Activated effector memory CD4-positive, alpha-beta T cell treated with anti-CD3 and anti-CD28 coated beads, Interleukin-2, amount 50 U/mL, for 16 hours (primary cell): Measurements from ENCODE around the gene WNT5A.

Experiments used
- DNase-seq: peaks from one replicate; pipeline ENCODE4 v3.0.0-alpha.2; 2020

Gene WNT5A

DNA sequence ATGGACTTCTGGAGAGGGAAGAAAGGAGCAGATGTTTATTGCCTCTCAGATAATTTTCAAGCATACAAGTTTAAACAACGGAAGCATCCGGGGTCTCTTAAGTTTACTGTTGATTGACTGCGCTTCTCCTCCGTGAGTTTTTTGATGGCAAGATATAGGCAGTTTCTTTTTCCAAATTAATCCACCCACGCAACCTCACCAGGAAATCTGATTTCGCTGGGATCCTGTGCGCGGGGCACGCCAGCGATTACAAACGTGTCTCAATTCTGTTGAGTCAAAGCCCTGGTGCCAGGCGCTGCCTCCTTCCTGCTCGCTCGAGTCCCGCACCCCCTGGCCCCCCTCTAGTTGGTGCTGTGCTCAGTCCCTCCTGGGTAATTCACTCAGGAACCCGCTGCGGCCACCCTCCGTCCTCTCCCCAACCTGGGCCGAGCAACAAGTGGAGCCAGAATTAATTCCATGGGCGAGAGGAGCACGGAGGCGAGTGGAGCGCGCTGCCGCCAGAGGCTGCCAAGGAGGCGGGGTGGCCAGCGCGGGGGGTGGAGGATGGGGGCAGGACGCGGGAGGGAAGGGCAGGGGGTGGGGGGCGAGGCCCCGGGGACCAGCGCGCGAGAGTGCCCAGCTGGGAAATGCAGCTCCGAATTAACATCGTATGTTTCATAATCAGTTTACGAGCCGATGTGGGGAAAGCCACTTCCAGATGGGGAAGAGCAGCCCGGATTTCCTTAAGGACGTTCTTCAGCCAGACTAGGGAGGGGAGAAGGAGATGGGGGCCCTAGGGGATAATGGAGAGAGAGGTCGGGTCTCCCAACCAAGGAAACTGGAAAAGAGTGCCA is 6.0 kb downstream of the WNT5A start:
- no peak for DNase-seq

DNA sequence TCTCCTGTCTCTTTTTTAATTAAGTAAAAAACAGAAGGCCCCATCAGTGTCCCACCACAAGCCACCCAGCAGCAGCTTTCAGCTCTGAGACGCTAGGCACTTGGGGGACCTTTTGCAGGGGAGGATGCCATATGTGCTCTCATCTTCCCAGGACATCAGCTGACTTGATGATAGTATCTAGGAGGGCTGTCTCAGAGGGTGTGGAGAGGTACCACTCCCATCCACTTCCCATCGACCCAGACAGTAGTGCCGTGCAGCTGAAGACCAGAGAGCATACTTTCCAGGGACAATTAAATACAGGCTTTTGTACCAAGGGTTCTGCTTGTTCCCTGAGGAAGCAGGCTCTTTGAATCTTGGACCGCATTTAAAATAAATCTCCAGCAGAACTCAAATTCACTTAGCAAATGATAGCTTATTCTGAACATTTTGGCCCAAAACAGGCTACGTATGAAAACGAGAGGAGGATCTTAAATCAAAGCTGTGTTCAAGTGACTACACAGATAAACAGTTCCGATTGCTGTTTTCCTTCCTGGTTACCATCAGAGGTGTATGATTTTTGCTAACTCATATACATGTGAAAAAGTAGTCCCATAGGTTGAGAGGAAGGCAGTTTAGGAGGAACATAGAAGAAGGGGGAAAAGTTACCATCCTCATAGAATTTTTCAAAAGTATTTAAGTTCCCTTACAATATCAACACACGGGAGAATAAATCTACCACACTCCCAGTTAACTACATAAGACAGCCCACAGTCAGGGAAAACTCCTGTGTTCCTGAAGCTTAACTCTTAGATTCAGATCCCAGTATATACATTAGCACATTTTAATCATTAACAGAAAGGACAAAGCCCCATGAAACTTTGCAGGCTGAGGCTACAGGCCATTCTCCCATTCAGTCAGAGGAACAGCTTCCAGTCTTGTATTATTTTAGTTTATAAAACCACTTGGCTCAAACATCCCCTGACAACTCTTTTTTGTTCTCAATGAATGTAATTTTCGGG is 9.5 kb downstream of the WNT5A start:
- no peak for DNase-seq

DNA sequence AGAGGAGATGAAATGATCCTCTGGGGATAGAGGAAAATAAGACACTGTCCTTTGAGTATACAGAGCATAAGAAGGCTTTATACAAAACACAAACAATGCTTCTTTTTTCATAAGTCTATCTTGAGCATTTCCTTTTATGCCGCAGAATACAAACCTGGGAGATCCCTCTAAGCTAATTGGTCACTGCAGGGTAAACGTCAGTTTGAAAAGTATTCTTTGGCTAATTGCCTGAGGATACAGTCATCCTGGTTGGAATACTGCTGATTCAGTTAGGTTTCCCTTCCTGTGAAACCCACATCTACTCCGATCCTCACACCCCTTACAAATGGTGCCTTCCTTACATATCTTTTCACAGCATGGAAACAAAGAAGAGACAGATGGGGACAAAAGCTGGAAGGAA is 10.6 kb downstream of the WNT5A start:
- no peak for DNase-seq

DNA sequence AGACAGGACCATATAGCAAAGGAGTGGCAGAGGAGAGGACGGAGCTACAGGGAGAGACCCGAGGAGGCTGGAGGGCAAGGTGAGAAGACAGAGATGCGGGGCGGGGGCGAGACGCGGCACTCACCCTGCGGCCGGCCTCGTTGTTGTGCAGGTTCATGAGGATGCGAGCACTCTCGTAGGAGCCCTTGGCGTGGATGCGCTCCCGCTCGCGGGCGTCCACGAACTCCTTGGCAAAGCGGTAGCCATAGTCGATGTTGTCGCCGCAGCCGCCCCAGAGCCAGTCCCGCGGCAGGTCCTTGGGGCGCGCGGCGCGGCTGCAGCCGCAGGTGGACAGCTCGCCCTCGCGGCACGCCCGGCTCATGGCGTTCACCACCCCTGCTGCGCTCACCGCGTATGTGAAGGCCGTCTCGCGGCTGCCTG is 12.9 kb downstream of the WNT5A start:
- no peak for DNase-seq

DNA sequence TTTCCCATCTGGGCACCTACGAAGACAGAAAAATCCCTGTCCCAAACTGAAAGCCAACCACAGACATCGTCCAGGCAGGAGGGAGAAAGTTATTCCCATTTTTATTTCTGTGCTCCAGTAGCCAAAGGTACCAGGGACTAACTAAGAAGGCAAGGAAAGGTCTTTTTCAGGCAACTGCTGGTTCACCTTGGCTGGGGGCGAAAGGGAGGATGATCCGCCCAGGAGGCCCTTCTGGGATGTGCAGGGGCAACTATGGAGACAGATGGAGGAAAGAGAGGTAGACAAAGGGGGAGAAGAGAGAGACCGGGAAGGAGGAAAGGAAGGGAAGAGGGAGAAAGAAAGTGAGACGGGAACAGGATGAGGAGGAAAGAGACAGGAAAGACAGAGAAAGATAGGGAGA is 13.3 kb downstream of the WNT5A start:
- DNase-seq = no peak

DNA sequence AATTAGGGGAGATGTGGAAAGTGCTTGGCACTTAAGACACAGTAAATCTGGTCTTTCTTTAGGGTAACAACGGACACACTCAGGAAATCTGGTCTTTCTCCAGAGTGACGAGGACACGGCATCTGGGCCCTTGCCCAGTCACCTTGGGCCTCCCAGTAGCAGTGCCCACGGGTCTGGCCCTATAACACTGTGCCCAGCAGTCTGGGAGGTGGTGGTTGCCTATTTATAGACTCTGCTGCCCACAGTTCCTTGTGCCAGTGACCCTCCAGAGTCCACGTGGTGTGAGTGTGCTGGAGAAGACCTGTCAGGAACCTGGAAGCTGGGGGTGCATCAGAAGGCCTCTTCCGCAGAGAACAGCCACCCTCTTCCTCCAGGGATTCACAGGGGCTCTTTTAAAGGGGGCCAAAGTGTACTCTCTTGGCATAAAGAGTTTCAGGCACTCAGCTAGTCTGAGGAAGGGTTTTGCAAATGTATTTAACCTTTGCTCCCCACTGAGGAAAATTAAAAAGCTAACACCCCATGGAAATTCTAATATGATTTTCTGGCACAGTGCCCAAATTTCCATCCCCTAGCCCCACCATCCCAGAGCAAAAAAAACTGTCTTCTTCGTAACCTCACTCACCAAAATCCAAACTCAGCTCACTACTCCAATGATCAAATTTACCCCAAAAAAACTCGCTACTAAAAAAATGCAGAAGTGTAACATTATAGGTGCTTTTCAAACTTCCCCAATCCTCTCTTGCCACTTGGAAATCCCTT is 15.4 kb downstream of the WNT5A start:
- DNase-seq = no peak

DNA sequence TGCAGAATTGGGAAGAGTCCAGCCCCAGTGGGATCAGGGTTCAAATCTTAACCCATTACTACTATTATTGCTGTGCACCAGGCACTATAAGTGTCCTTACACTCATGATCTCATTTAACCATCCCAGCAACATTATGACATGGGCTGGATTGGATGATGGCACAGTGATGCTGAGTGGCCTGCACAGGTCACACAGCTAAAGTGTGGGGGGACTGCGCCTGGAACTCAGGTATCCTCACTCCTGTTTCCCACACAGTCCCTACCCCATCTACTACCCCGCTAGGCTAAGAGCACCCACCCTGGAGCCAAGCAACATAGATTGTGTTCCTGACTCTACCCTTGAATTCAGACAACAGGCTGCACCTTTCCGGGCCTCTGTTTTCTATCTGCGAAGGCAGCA is 16.0 kb downstream of the WNT5A start:
- DNase-seq = no peak

DNA sequence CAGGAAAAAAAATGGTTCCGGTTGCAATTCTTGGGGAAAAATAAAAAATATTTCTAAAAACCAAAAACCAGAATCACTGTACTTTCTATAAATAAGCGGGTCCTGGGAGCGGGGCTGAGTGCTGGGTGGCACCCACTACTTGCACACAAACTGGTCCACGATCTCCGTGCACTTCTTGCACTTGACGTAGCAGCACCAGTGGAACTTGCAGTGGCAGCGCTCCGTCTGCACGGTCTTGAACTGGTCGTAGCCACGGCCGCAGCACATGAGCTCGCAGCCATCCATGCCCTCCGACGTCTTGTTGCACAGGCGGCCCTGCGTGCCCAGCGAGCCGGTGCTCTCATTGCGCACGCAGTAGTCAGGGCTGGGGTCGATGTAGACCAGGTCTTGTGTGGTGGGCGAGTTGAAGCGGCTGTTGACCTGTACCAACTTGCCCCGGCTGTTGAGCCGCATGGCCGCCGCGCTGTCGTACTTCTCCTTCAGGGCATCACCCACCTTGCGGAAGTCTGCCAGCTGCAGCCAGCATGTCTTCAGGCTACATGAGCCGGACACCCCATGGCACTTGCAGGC is 17.1 kb downstream of the WNT5A start:
- DNase-seq = no peak

DNA sequence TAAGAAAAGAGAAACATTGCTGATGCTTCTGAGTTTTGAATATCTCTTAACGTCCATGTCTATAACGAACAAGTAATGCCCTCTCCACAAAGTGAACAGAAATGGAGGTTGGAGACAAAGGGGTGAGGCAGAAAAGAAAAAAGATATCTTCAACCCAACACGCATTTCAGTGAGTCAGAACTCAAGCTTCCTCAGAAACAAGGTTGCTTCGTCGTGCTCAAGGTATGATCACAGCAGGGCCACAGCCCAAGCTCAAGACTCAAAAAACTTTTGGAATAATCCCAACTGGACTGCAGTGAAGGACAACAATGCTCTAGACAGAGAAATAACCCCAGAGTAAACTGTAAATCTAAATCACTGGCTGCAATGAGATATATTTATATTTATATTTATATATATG is 18.9 kb downstream of the WNT5A start:
- DNase-seq = no peak

DNA sequence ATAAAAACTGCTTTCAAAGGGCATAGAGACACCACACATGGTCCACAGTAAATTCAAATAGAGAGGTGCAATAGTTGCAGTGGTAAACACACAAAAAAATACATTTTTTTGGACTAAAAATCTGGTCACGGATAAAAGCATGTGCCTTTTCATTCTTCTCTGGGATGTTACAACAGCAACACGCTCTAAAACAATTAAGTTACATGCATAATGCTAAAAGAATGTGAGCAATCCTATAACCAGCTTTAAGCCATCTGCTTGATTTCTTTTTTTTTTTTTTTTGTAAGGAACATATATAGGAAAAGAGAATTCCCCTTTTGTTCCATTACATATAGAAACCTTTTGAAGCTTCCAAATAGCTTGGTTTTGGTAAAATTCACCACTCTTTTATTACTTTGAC is 20.0 kb downstream of the WNT5A start:
- DNase-seq = no peak

DNA sequence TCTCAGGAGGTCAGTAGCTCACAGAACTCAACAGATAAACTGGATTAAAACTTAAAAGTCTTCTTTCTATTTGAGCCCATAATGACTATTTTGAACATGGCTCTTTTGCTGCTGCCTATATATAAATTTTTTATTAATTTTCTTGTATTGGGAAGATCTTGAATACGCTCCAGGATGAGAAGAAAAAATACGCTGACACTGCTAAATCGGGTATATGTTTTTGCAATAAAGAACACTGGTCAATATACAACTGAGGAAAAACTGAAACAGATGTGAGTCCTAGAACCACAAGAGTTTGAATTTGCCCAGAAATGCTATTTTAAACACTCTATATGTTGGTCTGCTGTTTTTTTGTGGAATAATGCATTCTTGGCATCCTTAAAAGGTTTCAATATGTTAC is 20.6 kb downstream of the WNT5A start:
- no peak for DNase-seq

DNA sequence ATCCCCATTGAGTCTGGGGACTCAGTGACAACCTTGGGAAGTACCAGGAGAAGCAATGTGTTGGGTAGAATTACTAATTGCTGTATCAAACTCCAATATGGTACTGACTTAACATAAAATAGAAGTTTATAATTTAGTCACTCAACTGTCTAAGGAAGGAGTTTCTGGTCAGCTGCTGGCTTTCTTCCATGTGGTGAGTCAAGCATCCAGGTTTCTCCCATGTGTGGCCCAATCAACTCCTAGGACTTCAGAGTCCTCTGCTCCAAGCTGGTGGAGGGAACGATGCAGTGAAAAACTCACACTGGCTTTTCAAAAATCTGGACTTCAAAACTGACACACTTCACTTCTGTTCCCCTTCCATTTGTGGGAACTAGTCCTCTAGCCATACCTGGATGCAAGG is 25.2 kb downstream of the WNT5A start:
- no peak for DNase-seq

DNA sequence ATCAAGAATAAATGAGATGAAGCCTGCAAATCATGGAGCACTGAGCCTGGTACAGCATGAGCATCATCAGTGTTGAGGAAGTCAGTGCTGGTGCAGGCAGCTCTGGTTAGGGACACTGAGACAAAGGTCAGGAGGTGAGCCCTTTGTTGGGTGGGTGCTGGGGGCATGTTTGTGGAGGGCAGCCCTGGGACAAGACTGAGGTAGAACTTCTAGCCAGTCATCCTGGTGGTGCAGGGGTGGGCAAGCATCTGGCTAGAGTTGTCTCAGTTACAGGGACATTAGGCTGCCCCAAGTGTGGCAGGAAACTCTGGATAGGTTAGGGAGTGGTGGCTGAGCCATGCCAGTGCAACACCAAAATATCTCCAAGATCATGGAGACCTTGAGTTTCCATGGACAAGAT is 27.3 kb downstream of the WNT5A start:
- no peak for DNase-seq

DNA sequence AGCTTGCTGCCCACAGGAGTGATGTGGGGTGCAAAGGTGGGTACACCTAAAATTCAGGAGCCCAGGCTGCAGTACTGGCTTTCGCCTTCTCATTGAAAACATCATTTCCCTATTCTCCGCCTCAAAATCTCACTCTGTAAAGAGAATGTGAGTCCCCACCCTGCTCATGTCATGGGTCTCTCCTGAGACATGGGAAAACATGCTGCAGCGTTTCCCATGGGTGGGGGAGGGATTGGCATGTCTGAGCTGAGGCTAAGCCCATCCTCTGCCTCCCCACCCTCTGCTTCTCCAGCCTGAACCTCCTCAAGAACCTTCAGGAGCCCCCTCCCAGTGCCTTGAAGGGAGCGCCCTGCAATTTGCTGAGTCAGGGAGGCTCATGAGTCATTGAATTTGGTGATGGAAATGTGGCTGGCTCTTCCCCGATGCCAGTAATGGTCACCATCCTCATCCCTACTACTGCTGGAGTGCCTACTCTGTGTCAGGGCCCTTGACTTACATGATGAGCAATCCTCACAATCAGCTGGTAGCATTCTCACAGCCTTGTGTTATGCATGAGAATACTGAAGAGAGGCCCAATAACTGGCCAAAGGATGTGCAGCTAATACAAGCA is 28.8 kb downstream of the WNT5A start:
- no peak for DNase-seq

DNA sequence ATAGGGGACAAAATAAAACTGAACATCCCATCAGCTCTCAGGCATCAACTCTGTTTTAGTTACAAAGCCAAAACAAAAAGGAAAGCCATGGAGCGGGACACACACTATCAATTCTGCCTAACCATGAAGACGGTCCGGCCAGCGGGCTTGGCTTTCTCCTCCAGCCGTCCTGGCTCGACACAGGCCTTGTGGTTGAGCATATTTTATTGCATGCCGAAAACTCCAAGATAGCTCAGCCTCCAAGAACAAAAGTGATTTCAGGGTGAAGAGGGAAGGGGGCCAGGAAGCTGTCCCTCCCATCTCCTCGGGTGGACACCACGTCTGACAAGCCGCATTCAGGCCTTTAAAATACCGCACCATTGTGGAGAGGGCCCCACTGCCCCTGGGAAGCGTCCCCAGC is 31.2 kb downstream of the WNT5A start:
- DNase-seq = no peak

DNA sequence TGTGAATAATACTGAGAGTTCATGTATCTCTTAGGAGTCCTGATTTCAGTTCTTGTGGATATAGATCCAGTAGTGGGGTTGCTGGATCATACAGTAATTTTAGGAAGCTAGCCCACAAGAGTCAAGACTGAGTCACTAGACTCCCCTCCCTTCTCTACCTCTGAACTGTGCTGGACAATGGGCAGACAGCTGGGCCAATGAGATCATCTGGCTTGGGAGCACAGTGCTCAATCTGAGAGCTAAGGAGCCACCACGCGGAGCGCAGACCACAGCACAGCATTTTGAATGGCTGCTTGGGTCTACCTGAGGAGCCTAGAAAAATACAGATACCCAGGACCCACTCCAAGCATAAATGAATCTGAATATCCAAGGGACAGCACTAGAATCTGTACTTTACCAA is 32.5 kb downstream of the WNT5A start:
- no peak for DNase-seq

DNA sequence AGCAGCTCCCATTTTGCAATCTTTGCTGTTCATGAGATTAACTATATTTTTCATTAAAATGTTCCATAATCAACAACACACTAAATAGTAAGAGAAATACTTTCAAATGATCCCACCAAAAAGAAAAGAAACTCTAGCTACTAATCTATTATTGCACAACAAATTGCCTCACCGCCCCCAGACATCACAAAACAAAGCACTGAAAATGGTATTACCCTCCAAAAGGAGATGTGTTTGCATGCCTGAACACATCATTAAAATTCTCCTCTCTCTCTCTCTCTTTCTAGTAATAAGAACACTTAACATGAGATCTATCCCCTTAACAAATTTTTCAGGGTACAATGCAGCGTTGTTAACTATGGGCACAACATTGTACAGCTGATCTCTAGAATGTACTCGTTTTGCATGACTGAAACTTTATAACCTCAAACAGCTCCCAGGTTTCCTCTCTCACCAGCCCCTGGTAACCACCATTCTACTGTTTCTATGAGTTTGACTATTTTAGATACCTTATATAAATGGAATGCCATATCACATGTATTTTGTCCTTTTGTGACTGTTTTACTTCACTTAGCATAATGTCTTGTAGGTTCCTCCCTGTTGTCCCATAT is 33.1 kb downstream of the WNT5A start:
- no peak for DNase-seq

DNA sequence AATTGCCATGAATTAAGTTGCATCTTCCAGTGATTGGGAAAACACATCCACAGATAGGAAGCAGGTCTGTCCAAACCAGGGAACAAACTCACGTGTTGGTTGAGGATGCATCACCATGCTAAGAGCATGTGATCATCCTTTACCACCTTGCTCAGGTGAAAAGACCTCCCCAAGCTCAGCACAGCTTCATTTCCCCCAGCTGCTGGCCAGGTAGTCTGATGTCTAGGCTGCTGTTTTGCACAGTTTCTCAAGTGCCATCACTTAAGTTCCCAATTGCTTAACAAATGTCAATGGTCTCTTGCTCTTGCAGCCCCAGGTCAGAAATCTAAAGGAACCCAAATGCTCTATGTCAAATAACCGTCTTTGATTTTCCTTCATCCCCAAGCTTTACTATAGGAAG is 34.2 kb downstream of the WNT5A start:
- DNase-seq = no peak

DNA sequence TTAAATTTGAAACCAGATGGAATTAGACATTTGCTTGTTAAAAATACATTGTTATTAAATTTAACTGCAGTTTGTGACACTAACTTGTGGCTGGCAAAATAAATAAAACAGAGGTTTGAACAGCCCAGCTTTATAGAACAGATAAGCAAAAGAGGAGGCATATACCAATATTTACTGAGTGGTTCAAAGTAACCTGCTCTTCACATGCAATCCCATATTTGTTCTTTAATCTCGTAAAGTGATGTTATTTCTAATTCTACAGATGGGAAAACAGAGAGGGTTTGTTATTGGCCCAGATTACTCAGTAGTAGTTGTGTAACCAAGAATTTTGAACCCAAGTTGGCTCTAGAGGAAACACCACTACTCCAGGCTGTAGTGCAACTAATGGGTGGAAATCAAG is 37.6 kb downstream of the WNT5A start:
- DNase-seq = no peak

DNA sequence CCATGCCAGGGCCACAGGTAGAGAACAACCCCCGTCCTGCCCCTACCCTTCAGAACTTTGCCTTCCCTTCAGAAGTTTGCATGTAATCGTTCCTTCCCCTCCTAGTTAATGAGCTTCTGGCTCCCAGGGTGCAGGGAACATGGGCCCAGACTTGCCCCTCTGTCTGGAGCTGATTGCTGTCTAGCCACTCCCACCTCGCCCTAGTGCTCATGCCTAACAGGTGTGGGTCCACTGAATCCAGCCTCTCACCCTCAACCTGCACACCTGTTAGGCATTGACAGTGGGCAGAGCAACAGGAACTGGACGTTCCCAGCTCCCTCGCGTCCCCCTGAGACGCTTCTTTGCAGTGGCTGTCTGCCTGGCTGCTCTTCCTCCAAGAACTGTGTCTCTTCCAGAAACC is 40.3 kb downstream of the WNT5A start:
- DNase-seq = no peak

DNA sequence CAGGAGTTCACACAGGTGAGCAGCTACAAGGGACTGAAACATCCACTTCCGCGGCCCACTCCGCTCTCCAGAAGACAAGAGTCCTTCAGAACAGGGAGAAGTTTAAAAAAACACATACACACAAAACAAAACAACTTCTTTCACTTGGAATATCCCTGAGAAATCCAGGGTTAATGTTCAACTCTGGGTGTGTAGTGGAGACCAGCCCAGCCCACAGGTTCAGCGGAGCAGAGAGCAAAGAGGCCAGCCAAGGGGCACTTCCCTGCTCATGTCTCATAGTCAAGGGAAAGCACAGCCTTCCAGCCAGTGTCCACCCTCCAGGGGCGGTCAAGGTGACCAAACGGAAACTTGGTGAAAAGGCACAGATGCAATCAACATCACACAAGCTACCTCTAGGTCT is 41.6 kb downstream of the WNT5A start:
- DNase-seq = no peak

DNA sequence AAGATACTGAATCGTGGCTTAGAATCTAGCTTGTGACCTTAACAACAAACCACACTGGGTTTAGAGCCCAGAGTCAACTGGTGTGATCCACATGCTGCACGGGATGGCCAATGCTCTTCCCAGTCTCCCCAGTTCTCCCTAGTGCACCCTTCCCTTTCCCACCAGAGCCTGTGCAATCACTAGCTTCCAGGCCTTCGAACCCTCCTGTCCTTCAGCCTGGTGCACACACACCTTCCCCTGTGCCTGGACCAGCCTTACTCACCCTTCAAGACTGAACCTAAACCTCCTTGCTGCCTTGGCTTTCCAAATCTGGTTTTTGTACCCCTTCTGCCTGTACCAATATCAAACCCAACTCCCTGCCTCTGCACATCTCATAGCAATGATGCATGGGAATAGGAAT is 43.8 kb downstream of the WNT5A start:
- no peak for DNase-seq
